DND-41 (cell line): Measurements from ENCODE around the gene SEPTIN10.

Experiments used
- CTCF ChIP-seq: IDR thresholded peaks from 2 replicates; pipeline ENCODE4 v1.5.1; 2012; ENCODE audit warnings: borderline replicate concordance, low read length, moderate library complexity, mild to moderate bottlenecking; ENCODE audit not compliant: poor library complexity, severe bottlenecking; ENCODE audit errors: extremely low read depth
- EZH2 ChIP-seq: IDR thresholded peaks from 3 replicates; pipeline ENCODE4 v1.6.1; 2012; ENCODE audit warnings: borderline replicate concordance, low read depth, mild to moderate bottlenecking, moderate library complexity, low read length, inconsistent platforms; ENCODE audit not compliant: severe bottlenecking

- TF ChIP-seq CTCF (no peak), EZH2 (no peak)
Observed at GRCh38 chr2:109630441-109631430, 17.0 kb upstream of the SEPTIN10 start.
